ENCODE results near the gene NTRK3. TPM values are rescaled to one million over a fixed set of nuclear protein-coding genes. Genes with fewer than 3 reads are reported as not detected.

Gene NTRK3
- total and polyA plus RNA-seq, 2 of the 8 experiments (the other 6 are each of a cell fraction or from before 2014, with no cell fraction given) = 4.5 to 6.8 TPM

DNA sequence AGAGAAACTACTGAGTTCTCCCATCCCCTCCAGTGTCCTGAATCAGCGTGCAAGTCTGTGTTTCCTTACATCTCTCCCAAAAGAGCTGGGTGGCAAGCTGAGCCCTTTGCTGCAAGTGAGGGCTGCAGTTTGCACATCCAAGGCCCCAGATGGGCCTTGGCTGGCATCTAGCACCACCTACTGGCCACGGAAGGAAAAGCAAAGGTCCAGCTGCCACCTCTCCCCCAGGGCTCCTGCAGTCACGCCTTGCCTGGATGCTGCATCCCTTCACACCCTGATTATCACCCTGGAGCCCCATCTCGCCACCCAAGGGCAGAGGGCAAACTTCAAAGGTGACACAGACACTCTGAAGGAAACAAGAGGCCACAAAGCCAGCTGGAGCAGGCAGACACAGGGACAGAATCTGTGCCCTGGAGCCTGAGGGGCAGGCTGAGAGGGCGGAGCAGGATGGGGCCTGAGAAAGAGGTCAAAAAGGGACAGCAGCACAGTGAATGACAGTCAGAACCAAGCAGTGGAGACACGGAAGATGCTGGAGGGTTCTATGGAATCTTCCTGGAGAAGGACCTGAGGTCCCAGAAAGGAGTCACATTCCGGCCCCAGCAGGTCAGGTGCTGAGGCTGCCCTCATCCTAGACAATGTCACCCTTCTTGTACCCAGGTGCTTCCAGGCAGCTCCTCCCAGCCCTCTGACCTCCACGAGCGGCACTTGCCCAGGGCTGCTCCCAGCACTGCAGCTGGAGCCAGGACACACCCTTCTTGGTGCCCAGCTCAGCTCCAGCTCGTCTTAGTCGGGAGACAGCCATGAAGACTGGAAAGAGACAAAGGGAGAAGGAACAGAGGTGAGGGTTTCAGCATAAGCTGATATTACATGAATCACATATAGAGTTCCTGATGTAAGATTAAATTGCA is 18.3 kb upstream of the NTRK3 start:
- Histone ChIP-seq H2BK15ac (ENCODE audit: low read length) (no peak overlapping the region), H3K4me2 (ENCODE audit: insufficient read depth in 1 of 2, low read depth in 2 of 2, low read length in 2 of 2) (no peak overlapping the region), H2BK20ac (ENCODE audit: low read length) (no peak overlapping the region), H3K9me3 (ENCODE audit: insufficient read depth in 2 of 2, low read depth in 1 of 2, low read length in 1 of 2) (no peaks in the 10 kb centered on the region), H3K27ac (ENCODE audit: low read depth, low read length) (no peak overlapping the region), H2AK5ac (ENCODE audit: low read depth, low read length) (no peak overlapping the region; the same call in 1 of the 2 replicates), H3K9ac (replicated peaks in 1 of 4; ENCODE audit: extremely low read depth in 1 of 4, low read depth in 3 of 4, low read length in 3 of 4) (no peak overlapping the region), H2BK12ac (ENCODE audit: low read depth, low read length) (no peak overlapping the region), H2BK5ac (ENCODE audit: low read depth, low read length) (no peak overlapping the region), H3K14ac (ENCODE audit: insufficient read length) (no peak overlapping the region), H2AFZ (ENCODE audit: low read length) (0 out of 2 replicates have a peak overlapping the region, but pooled peaks have one; percentile 48), H3K79me1 (ENCODE audit: low read depth, low read length) (no peaks in the 10 kb centered on the region), H3K56ac (replicated peaks; ENCODE audit: insufficient read length, low read depth, low read length) (no peak overlapping the region), H3K23ac (ENCODE audit: insufficient read length) (no peak overlapping the region), H3K36me3 (ENCODE audit: control insufficient read depth in 2 of 4, insufficient read depth in 4 of 4, low read length in 3 of 4) (no peaks in the 10 kb centered on the region), H3K4ac (replicated peaks; ENCODE audit: insufficient read length, low read depth, low read length) (no peak overlapping the region), H4K8ac (ENCODE audit: extremely low read depth, insufficient read depth, low read length) (no peak overlapping the region), H3K4me3 (ENCODE audit: extremely low read depth in 1 of 4, insufficient read depth in 2 of 4, low read depth in 3 of 4, low read length in 4 of 4) (no peak overlapping the region), H3K79me2 (ENCODE audit: control insufficient read depth in 1 of 2, insufficient read depth in 2 of 2, low read length in 2 of 2) (no peaks in the 10 kb centered on the region), H3K18ac (ENCODE audit: extremely low read depth, low read length) (no peak overlapping the region), H4K5ac (ENCODE audit: insufficient read length, low read depth, low read length) (no peak overlapping the region), H3K27me3 (replicated peaks in 1 of 4; ENCODE audit: control insufficient read depth in 3 of 4, extremely low read depth in 1 of 4, insufficient read depth in 3 of 4, low read length in 3 of 4) (peaks cover 0 to 6% (median under 1%) of the 10 kb centered on the region in 4 experiments; a peak in 1 of 7 replicates), H3K4me1 (replicated peaks in 1 of 4; ENCODE audit: control insufficient read depth in 3 of 4, insufficient read depth in 4 of 4, low read length in 3 of 4) (no peaks in the 10 kb centered on the region), H2BK120ac (replicated peaks; ENCODE audit: low read depth, low read length) (no peak overlapping the region), H4K20me1 (replicated peaks in 1 of 2; ENCODE audit: control insufficient read depth in 1 of 2, insufficient read depth in 2 of 2, low read length in 2 of 2) (no peaks in the 10 kb centered on the region), H3K23me2 (ENCODE audit: low read depth, low read length) (no peaks in the 10 kb centered on the region), H4K91ac (replicated peaks; ENCODE audit: insufficient read length, low read length) (no peak overlapping the region)
- DNase-seq (ENCODE audit: low read depth in 1 of 2, low spot score in 2 of 2) = peak; percentile 60 to 89
- FAIRE-seq = peak; percentile 65
- POLR2A ChIA-PET (ENCODE audit: partially characterized antibody) = interaction anchor here (1.1 to 1.5 kb wide), 2 partner anchors 12 to 16 kb away, joined by 3 read pairs; no protein-coding TSS in a partner anchor
- CTCF ChIA-PET (ENCODE audit: partially characterized antibody) = interaction anchor here (0.6 to 7.0 kb wide), 36 partner anchors 8 to 569 kb away, joined by 3 to 144 read pairs (median 6); partner anchors contain the start of gene NTRK3
- WGBS, 2 experiments (ENCODE audit: extremely low coverage in 1 of 2, insufficient coverage in 1 of 2, insufficient read length in 1 of 2, insufficient replicate concordance in 2 of 2, low coverage in 1 of 2, low lambda C conversion rate in 2 of 2, missing lambda C conversion rate in 1 of 2) = 54% methylated on average over 11 of the region's 11 CpGs; no CpG with 5 or more reads in 1 of the 2 experiments
- TF ChIP-seq CTCF (IDR thresholded peaks at IDR 0.05; ENCODE audit: control extremely low read depth in 1 of 3, insufficient read depth in 1 of 3, low read depth in 1 of 3, low read length in 3 of 3) (peak; percentile 92 to 97 (median 94)), RAD21 (IDR thresholded peaks at IDR 0.05 in 1 of 2, conservative IDR thresholded peaks at IDR 0.05 in 1 of 2; ENCODE audit: low read depth in 2 of 2, low read length in 2 of 2) (peak; percentile 91 to 92), CEBPB (IDR thresholded peaks at IDR 0.05; ENCODE audit: low read depth, low read length) (no peak), KDM4A (IDR thresholded peaks at IDR 0.05; ENCODE audit: low read depth, low read length, severe bottlenecking) (no peak), TCF12 (IDR thresholded peaks at IDR 0.05; ENCODE audit: low read depth, low read length) (0 out of 2 replicates have a peak, but pooled peaks have one; percentile 15), SRF (IDR thresholded peaks at IDR 0.05; ENCODE audit: low read depth, low read length) (no peak), PHF8 (conservative IDR thresholded peaks at IDR 0.05; ENCODE audit: low read depth, low read length) (no peak), TBP (IDR thresholded peaks at IDR 0.05; ENCODE audit: low read depth, low read length) (no peak), CREB1 (IDR thresholded peaks at IDR 0.05) (no peak)
